A549 (cell line): Measurements from ENCODE around the gene CSRNP2. TPM values are rescaled to one million over a fixed set of nuclear protein-coding genes. Genes with fewer than 3 reads are reported as not detected.

Experiments
- ATAC-seq, 2 experiments: fragments of 200-7000 bp in 1 of 2; fragments of >200 bp in 1 of 2; cut with Nextera tagmentation in 1 of 2; cut with Tn5 transposase in 1 of 2; 3 replicates each; pipeline versions ENCODE4 v1.8.0 to v1.9.1; 2018 to 2020; ENCODE audit warnings: mild to moderate bottlenecking in 1 of 2, moderate library complexity in 1 of 2
- CTCF ChIA-PET: fragments of 300-600 bp; sonication (Branson Sonifier 250); formaldehyde crosslinking; extraction: SDS; loops from one replicate; lab custom pipeline; 2021; ENCODE audit warnings: antibody characterized with exemption, inconsistent platforms; lab: Yijun Ruan, JAX
- POLR2A ChIA-PET: fragments of 350-600 bp; formaldehyde crosslinking; extraction: SDS; loops from one replicate; lab custom pipeline; 2021; ENCODE audit warnings: antibody characterized with exemption, inconsistent platforms; lab: Yijun Ruan, JAX
- DNase-seq, 2 experiments: peaks; one replicate each; pipeline versions ENCODE4 v3.0.0 to v3.0.0-alpha.2; 2011 to 2016; ENCODE audit warnings: low read depth in 1 of 2, low spot score in 1 of 2
- FAIRE-seq: peaks from 2 replicates; lab custom pipeline; 2011; peaks lifted over from hg19 to GRCh38; lab: Jason Lieb, UNC
- H3K27ac ChIP-seq, 2 experiments: fragments of >200 bp; sonication (Bioruptor Twin); formaldehyde crosslinking; 3 replicates each; pipeline ENCODE4 v1.5.1; 2016 to 2017
- H3K4me1 ChIP-seq: fragments of >200 bp; sonication (Bioruptor Twin); formaldehyde crosslinking; 3 replicates; pipeline ENCODE4 v1.6.1; 2016
- H3K4me2 ChIP-seq: fragments of >200 bp; sonication (Bioruptor Twin); formaldehyde crosslinking; 3 replicates; pipeline ENCODE4 v1.6.1; 2016
- H3K4me3 ChIP-seq: fragments of >200 bp; sonication (Bioruptor Twin); formaldehyde crosslinking; 3 replicates; pipeline ENCODE4 v1.5.1; 2016
- H3K9me3 ChIP-seq: fragments of >200 bp; sonication (Bioruptor Twin); formaldehyde crosslinking; 3 replicates; pipeline ENCODE4 v1.6.1; 2016
- ATOH8 ChIP-seq: fragments of 250-450 bp; sonication (Bioruptor Pico); IDR thresholded peaks from 2 replicates; pipeline ENCODE4 v1.5.0; 2020; ENCODE audit warnings: low read depth, mild to moderate bottlenecking, moderate library complexity
- CBX8 ChIP-seq: fragments of 200-600 bp; sonication (generic); IDR thresholded peaks from 2 replicates; pipeline ENCODE4 v1.6.1; 2016
- CHD2 ChIP-seq: fragments of 150-350 bp; IDR thresholded peaks from 2 replicates; pipeline ENCODE4 v1.6.1; 2014; ENCODE audit warnings: low read length; ENCODE audit not compliant: partially characterized antibody
- E2F6 ChIP-seq: IDR thresholded peaks from 2 replicates; pipeline ENCODE4 v1.6.1; 2012; ENCODE audit warnings: low read depth, borderline replicate concordance
- EHF ChIP-seq: fragments of 250-450 bp; sonication (Bioruptor Pico); IDR thresholded peaks from 2 replicates; pipeline ENCODE4 v1.5.0; 2020; ENCODE audit warnings: mild to moderate bottlenecking
- EP300 ChIP-seq, 2 experiments: fragments of >200 bp; sonication (Bioruptor Twin); formaldehyde crosslinking; IDR thresholded peaks; 2 replicates in 1 of 2; 3 replicates in 1 of 2; pipeline ENCODE4 v1.6.1; 2016 to 2017
- ESRRA ChIP-seq: fragments of 150-350 bp; IDR thresholded peaks from 2 replicates; pipeline ENCODE4 v1.6.1; 2014; ENCODE audit warnings: mild to moderate bottlenecking, low read length, borderline replicate concordance
- FOSB ChIP-seq: fragments of 250-450 bp; sonication (Bioruptor Pico); IDR thresholded peaks from 2 replicates; pipeline ENCODE4 v1.5.0; 2020; ENCODE audit warnings: mild to moderate bottlenecking, moderate library complexity
- FOXS1 ChIP-seq: fragments of 250-450 bp; sonication (Bioruptor Pico); IDR thresholded peaks from 2 replicates; pipeline ENCODE4 v1.5.0; 2020; ENCODE audit warnings: mild to moderate bottlenecking, moderate library complexity
- HES2 ChIP-seq: fragments of >200 bp; sonication (Bioruptor Twin); formaldehyde crosslinking; IDR thresholded peaks from 2 replicates; pipeline ENCODE4 v1.6.1; 2016
- HEYL ChIP-seq: fragments of 250-450 bp; sonication (Bioruptor Pico); IDR thresholded peaks from 2 replicates; pipeline ENCODE4 v1.8.0; 2021; ENCODE audit warnings: mild to moderate bottlenecking, moderate library complexity
- JUN ChIP-seq, 2 experiments: fragments of >200 bp; sonication (Bioruptor Twin); formaldehyde crosslinking; IDR thresholded peaks; 2 replicates in 1 of 2; 3 replicates in 1 of 2; pipeline ENCODE4 v1.6.1; 2016 to 2017
- KDM5A ChIP-seq: fragments of 200-600 bp; sonication (generic); IDR thresholded peaks from 2 replicates; pipeline ENCODE4 v1.6.1; 2016; ENCODE audit warnings: antibody characterized with exemption, mild to moderate bottlenecking
- MAX ChIP-seq: IDR thresholded peaks from 2 replicates; pipeline ENCODE4 v1.6.1; 2012
- MYC ChIP-seq: IDR thresholded peaks from 2 replicates; pipeline ENCODE4 v1.6.1; 2012; ENCODE audit warnings: mild to moderate bottlenecking, inconsistent platforms, low read length, improper control_type of control experiment, borderline replicate concordance
- NR3C1 ChIP-seq: fragments of >200 bp; sonication (Bioruptor Twin); formaldehyde crosslinking; IDR thresholded peaks from 3 replicates; pipeline ENCODE4 v1.6.1; 2017
- PBX3 ChIP-seq: IDR thresholded peaks from 2 replicates; pipeline ENCODE4 v1.6.1; 2012
- POLR2AphosphoS2 ChIP-seq: conservative IDR thresholded peaks from 2 replicates; pipeline ENCODE4 v1.6.1; 2012; ENCODE audit warnings: low read length, improper control_type of control experiment, inconsistent platforms
- RAD21 ChIP-seq, 2 experiments: fragments of >200 bp in 1 of 2; sonication (Bioruptor Twin) in 1 of 2; formaldehyde crosslinking in 1 of 2; IDR thresholded peaks in 1 of 2; conservative IDR thresholded peaks in 1 of 2; 2 replicates in 1 of 2; 3 replicates in 1 of 2; pipeline ENCODE4 v1.6.1; 2012 to 2018; ENCODE audit warnings: inconsistent platforms in 1 of 2
- RARB ChIP-seq: fragments of 250-450 bp; sonication (Bioruptor Pico); IDR thresholded peaks from 2 replicates; pipeline ENCODE4 v1.8.0; 2021; ENCODE audit warnings: mild to moderate bottlenecking, moderate library complexity
- RCOR1 ChIP-seq: fragments of 150-350 bp; IDR thresholded peaks from 2 replicates; pipeline ENCODE4 v1.6.1; 2014; ENCODE audit warnings: antibody characterized with exemption, low read length, low read depth
- REST ChIP-seq: fragments of 200-600 bp; sonication (generic); IDR thresholded peaks from 2 replicates; pipeline ENCODE4 v1.6.1; 2016; ENCODE audit warnings: antibody characterized with exemption, mild to moderate bottlenecking, moderate library complexity
- SMC3 ChIP-seq: fragments of >200 bp; sonication (Bioruptor Twin); formaldehyde crosslinking; IDR thresholded peaks from 3 replicates; pipeline ENCODE4 v1.6.1; 2018; ENCODE audit warnings: inconsistent platforms
- TP53 ChIP-seq: fragments of 250-450 bp; sonication (Bioruptor Pico); IDR thresholded peaks from 2 replicates; pipeline ENCODE4 v1.5.0; 2021; ENCODE audit warnings: mild to moderate bottlenecking, moderate library complexity
- ZC3H11A ChIP-seq: fragments of 450-650 bp; IDR thresholded peaks from 2 replicates; pipeline ENCODE4 v1.6.1; 2014; ENCODE audit warnings: antibody characterized with exemption, mild to moderate bottlenecking
- ZSCAN20 ChIP-seq: fragments of 250-450 bp; sonication (Bioruptor Pico); IDR thresholded peaks from 2 replicates; pipeline ENCODE4 v1.8.0; 2022; ENCODE audit warnings: mild to moderate bottlenecking, moderate library complexity
- WGBS: methylation state at CpG from one replicate; pipeline ENCODE4 v1.1.6; 2017; ENCODE audit errors: missing lambda C conversion rate; 5-methylcytosine and 5-hydroxymethylcytosine counted together
- polyA plus RNA-seq, 4 experiments: library from polyadenylated mRNA; depleted of rRNA in 3 of 4; stranded (reverse); fragments of >200 nt; fragmentation: RNase III in 1 of 4; extraction: RNeasy Plus Mini Kit Qiagen cat#74134 plus additional on column Dnase treatment in 1 of 4; gene quantifications; 2 replicates in 3 of 4; 3 replicates in 1 of 4; pipeline ENCODE4 v1.2.3, GENCODE V29; 2011 to 2017

Gene CSRNP2
- polyA plus RNA-seq, 2 of the 4 experiments (the other 2 are of a cell fraction): 11.1 to 20.3 TPM

GRCh38 chr12:51051787-51052186, 31.6 kb downstream of the CSRNP2 start:
- POLR2A ChIA-PET: interaction anchor here (1.9 kb wide), 1 partner anchor 32 kb away, joined by 6 read pairs; the partner anchor contains the start of gene CSRNP2
- no peak for DNase-seq
- ATAC-seq: no peak
- no peak overlapping the region for H3K4me2 ChIP-seq
- no peaks in the 10 kb centered on the region for H3K9me3 ChIP-seq
- CTCF ChIA-PET: interaction anchor here (0.6 to 1.8 kb wide), 4 partner anchors 10 to 290 kb away, joined by 3 to 6 read pairs (median 3); partner anchors contain the start of gene SLC11A2
- H3K4me3 ChIP-seq: no peak overlapping the region
- no peak for TF ChIP-seq ZC3H11A
- no peak for TF ChIP-seq FOXS1 (CRISPR knock-in tag)
- TF ChIP-seq CHD2: no peak
- TF ChIP-seq PBX3: no peak
- TF ChIP-seq CBX8: no peak
- no peak for TF ChIP-seq RCOR1
- no peak for TF ChIP-seq HES2
- TF ChIP-seq EP300 (IDR thresholded peaks at IDR 0.05): no peak
- TF ChIP-seq REST: no peak
- no peak for TF ChIP-seq RAD21 (conservative IDR thresholded peaks at IDR 0.05 in 1 of 2, IDR thresholded peaks at IDR 0.05 in 1 of 2)
- no peak for TF ChIP-seq ESRRA
- TF ChIP-seq TP53: no peak
- TF ChIP-seq MAX: no peak
- no peak for TF ChIP-seq ZSCAN20 (CRISPR knock-in tag)
- no peak for TF ChIP-seq JUN (IDR thresholded peaks at IDR 0.05)
- TF ChIP-seq EHF: no peak
- TF ChIP-seq E2F6: no peak
- no peak for TF ChIP-seq MYC
- TF ChIP-seq, all 56 proteins: peak for 0
- no peak for FAIRE-seq
- WGBS: 90% methylated on average over 4 of the region's 4 CpGs
- H3K4me1 ChIP-seq: peaks cover 10% of the 10 kb centered on the region; the same call in 2 of the 3 replicates
- H3K27ac ChIP-seq: no peak overlapping the region

GRCh38 chr12:51049525-51049924, 33.9 kb downstream of the CSRNP2 start:
- 93% methylated on average over 3 of the region's 3 CpGs for WGBS
- POLR2A ChIA-PET: no interaction called here
- no peak for TF ChIP-seq RARB (CRISPR knock-in tag)
- no peak for TF ChIP-seq POLR2AphosphoS2
- TF ChIP-seq FOSB (CRISPR knock-in tag): no peak
- no peak for TF ChIP-seq SMC3
- TF ChIP-seq REST: no peak
- no peak for TF ChIP-seq ATOH8
- no peak for TF ChIP-seq HEYL (CRISPR knock-in tag)
- no peak for TF ChIP-seq ESRRA
- TF ChIP-seq JUN (IDR thresholded peaks at IDR 0.05): no peak
- no peak for TF ChIP-seq MYC
- TF ChIP-seq KDM5A: no peak
- no peak for TF ChIP-seq CHD2
- TF ChIP-seq NR3C1: no peak

More at GRCh38 chr12:51049525-51049924, 33.9 kb downstream of the CSRNP2 start:
- no peak for DNase-seq
- ATAC-seq: no peak
- H3K9me3 ChIP-seq: no peaks in the 10 kb centered on the region
- H3K4me2 ChIP-seq: peak overlapping the region; percentile 93
- no peak for FAIRE-seq
- H3K4me1 ChIP-seq: peaks cover 10% of the 10 kb centered on the region; the same call in 2 of the 3 replicates
- CTCF ChIA-PET: interaction anchor here (0.6 to 1.2 kb wide), 3 partner anchors 12 to 292 kb away, joined by 3 to 5 read pairs (median 4); no protein-coding TSS in a partner anchor
- peak overlapping the region; percentile 72 for H3K4me3 ChIP-seq
- H3K27ac ChIP-seq: peak overlapping the region in 1 of 2 experiments; percentile 92; a peak in 3 of 6 replicates
